BLaER1 (cell line): Measurements from ENCODE around the gene PRSS22.

Experiments used
- H3K27ac ChIP-seq: shearing (Covaris generic); formaldehyde crosslinking; 2 replicates; pipeline ENCODE4 v1.8.1; 2022
- H3K27me3 ChIP-seq: shearing (Covaris generic); formaldehyde crosslinking; 2 replicates; pipeline ENCODE4 v1.8.1; 2022
- H3K36me3 ChIP-seq: shearing (Covaris generic); formaldehyde crosslinking; 2 replicates; pipeline ENCODE4 v1.8.1; 2022
- H3K4me1 ChIP-seq: shearing (Covaris generic); formaldehyde crosslinking; 2 replicates; pipeline ENCODE4 v1.8.1; 2022
- H3K4me2 ChIP-seq: shearing (Covaris generic); formaldehyde crosslinking; 2 replicates; pipeline ENCODE4 v1.8.1; 2022
- H3K4me3 ChIP-seq: shearing (Covaris generic); formaldehyde crosslinking; 2 replicates; pipeline ENCODE4 v1.8.1; 2022
- H3K9ac ChIP-seq: shearing (Covaris generic); formaldehyde crosslinking; 2 replicates; pipeline ENCODE4 v1.8.1; 2022
- H3K9me3 ChIP-seq: shearing (Covaris generic); formaldehyde crosslinking; 2 replicates; pipeline ENCODE4 v1.8.1; 2022
- H4K20me1 ChIP-seq: shearing (Covaris generic); formaldehyde crosslinking; 2 replicates; pipeline ENCODE4 v1.8.1; 2022
- Cebpa-rat ChIP-seq: shearing (Covaris generic); IDR thresholded peaks from 2 replicates; pipeline ENCODE4 v1.8.1; 2022

The PRSS22 gene

DNA sequence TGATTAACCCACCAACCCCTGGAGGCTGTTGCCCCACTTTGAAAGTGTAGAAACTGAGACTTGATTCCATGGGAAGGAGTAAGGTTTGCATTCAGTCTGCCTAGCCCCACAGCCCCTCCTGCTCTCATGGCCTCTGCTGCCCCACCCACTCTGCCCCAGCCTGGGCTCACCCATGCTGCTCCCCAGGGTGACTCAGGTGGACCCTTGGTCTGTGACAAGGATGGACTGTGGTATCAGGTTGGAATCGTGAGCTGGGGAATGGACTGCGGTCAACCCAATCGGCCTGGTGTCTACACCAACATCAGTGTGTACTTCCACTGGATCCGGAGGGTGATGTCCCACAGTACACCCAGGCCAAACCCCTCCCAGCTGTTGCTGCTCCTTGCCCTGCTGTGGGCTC is 53.2 kb downstream of the PRSS22 start:
- no peaks in the 10 kb centered on the region for H4K20me1 ChIP-seq
- no peak overlapping the region for H3K27ac ChIP-seq

DNA sequence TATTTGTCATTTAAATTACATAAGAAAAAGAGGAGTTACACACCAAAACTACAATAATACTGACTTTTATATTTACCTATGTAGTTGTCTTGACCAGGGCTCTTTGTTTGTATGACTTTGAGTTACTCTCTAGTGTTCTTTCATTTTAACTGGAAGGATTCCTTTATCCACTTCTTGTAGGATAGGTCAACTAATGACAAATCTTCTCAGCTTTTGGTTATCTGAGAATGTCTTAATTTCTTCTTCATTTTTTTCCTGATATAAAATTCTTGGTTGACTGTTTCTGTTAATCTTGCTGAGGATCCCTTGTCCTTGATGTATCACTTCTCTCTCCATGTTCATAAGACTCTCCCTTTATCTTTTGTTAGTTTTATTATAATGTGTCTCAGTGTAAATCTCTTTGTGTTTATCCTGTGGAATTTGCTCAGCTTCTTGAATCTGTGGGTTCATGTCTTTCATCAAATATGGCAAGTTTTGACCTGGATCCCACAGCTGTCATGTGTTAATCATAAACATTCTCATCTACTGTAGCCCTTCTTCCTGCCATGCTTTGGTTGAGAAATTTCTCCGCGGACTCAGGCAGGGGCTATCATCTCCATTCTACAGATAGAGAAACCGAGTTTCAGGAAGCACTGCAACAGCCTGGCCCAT is 54.3 kb downstream of the PRSS22 start:
- H3K4me2 ChIP-seq, result no peak overlapping the region
- no peak overlapping the region for H3K9ac ChIP-seq
- peaks cover 20% of the 10 kb centered on the region for H3K9me3 ChIP-seq
- no peaks in the 10 kb centered on the region; the same call in 1 of the 2 replicates for H3K27me3 ChIP-seq
- no peaks in the 10 kb centered on the region for H4K20me1 ChIP-seq
- no peak overlapping the region for H3K4me3 ChIP-seq
- TF ChIP-seq Cebpa-rat, result no peak
- no peak overlapping the region for H3K27ac ChIP-seq
- H3K36me3 ChIP-seq, result no peaks in the 10 kb centered on the region
- no peaks in the 10 kb centered on the region for H3K4me1 ChIP-seq

More for the DNA sequence above, 53.2 kb downstream of the PRSS22 start:
- Histone ChIP-seq H3K9me3 (peaks cover 20% of the 10 kb centered on the region), H3K4me3 (no peak overlapping the region), H3K9ac (no peak overlapping the region), H3K4me1 (no peaks in the 10 kb centered on the region), H3K36me3 (no peaks in the 10 kb centered on the region), H3K27me3 (no peaks in the 10 kb centered on the region; the same call in 1 of the 2 replicates), H3K4me2 (no peak overlapping the region)
- no peak for TF ChIP-seq Cebpa-rat
